ENCODE results near the gene OR2Z1. TPM values are rescaled to one million over a fixed set of nuclear protein-coding genes. Genes with fewer than 3 reads are reported as not detected.

OR2Z1 gene
- total and polyA plus RNA-seq, 12 donors = not detected

DNA sequence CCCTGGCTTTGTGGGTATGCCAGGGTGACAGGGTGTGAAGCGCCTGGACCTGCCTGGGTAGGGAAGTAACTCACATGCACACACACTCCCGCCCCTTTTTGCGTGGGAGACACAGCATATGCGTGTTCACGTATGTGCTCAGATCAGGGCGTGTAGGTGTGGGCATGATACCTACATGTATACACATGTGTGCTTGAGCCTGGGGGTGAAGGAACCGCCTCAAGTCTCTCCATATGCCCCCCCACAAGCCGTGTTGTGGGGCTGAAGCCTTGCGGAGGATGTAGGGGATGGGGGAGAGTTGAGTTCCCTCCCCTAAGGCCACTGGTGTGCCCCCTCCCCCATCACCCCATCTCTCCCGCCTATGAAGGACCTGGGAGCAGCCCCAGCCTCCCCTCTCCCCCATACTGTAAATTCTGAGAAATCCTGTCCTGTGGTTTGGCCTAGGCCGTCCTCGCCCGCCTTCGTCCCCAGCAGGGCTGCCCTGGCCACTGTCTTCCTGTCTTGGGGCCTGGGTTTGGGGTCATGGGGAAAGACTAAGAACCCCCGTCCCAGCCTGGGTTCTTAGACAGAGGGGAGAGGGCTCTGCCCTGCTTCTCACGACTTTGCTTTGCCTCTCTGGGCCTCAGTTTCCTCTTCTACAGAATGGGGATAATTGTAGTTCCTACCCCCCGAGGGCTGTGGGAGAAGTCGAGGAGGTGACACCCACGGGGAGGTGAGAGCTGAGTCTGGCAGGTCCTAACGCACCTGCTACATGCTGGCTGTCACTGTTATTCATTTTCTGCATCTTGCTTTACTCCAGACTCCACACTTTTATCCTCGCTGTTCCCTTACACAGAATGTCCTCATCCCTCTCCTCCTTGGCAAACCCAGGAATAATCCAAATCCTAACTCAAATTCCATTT lies 37.2 kb upstream of the OR2Z1 start:
- Histone ChIP-seq H3K27me3 (no peaks in the 10 kb centered on the region), H3K9me3 (replicated peaks in 1 of 3) (no peaks in the 10 kb centered on the region), H3K27ac (no peak overlapping the region), H3K36me3 (replicated peaks in 1 of 2) (no peaks in the 10 kb centered on the region), H3K4me1 (replicated peaks in 1 of 2) (no peaks in the 10 kb centered on the region), H3K4me3 (no peak overlapping the region)
- 63 to 79% (median 68%) methylated on average over 12 to 21 of the region's 21 CpGs for WGBS, 4 donors
- intact Hi-C loops (cut with DNase I) = no loop called here
- TF ChIP-seq POLR2A (IDR thresholded peaks at IDR 0.05) = no peak
- TF ChIP-seq, protein P1, sequence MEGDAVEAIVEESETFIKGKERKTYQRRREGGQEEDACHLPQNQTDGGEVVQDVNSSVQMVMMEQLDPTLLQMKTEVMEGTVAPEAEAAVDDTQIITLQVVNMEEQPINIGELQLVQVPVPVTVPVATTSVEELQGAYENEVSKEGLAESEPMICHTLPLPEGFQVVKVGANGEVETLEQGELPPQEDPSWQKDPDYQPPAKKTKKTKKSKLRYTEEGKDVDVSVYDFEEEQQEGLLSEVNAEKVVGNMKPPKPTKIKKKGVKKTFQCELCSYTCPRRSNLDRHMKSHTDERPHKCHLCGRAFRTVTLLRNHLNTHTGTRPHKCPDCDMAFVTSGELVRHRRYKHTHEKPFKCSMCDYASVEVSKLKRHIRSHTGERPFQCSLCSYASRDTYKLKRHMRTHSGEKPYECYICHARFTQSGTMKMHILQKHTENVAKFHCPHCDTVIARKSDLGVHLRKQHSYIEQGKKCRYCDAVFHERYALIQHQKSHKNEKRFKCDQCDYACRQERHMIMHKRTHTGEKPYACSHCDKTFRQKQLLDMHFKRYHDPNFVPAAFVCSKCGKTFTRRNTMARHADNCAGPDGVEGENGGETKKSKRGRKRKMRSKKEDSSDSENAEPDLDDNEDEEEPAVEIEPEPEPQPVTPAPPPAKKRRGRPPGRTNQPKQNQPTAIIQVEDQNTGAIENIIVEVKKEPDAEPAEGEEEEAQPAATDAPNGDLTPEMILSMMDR (IDR thresholded peaks at IDR 0.05) = no peak
- DNase-seq = no peak

DNA sequence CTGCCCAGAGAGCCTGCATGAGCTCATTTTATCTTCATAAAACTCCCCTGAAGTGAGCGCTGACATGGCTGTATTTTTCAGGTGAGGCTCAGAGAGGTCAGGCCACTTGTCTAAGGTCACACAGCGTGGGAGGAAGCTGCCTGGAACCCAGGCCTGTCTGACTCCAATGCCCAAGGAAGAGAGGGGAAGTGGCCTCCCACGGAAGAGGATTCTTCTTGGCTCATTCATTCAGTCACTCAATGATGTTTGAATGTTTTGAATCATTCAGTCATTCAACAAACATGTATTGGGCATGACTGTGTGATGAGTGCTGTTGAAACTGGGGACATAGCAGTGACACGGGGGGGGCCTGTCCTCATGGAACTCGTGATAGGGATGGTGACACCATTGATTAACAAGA lies 34.9 kb upstream of the OR2Z1 start:
- no peak for TF ChIP-seq POLR2A (IDR thresholded peaks at IDR 0.05)
- TF ChIP-seq, protein P1 (IDR thresholded peaks at IDR 0.05) = no peak
- Histone ChIP-seq H3K9me3 (replicated peaks in 1 of 3) (no peaks in the 10 kb centered on the region), H3K27ac (no peak overlapping the region), H3K4me1 (replicated peaks in 1 of 2) (no peaks in the 10 kb centered on the region), H3K27me3 (no peaks in the 10 kb centered on the region), H3K4me3 (no peak overlapping the region), H3K36me3 (replicated peaks in 1 of 2) (no peaks in the 10 kb centered on the region)
- no peak for DNase-seq
- intact Hi-C loops (cut with DNase I) = no loop called here
- 36 to 55% (median 50%) methylated on average over 5 of the region's 5 CpGs for WGBS, 4 donors

DNA sequence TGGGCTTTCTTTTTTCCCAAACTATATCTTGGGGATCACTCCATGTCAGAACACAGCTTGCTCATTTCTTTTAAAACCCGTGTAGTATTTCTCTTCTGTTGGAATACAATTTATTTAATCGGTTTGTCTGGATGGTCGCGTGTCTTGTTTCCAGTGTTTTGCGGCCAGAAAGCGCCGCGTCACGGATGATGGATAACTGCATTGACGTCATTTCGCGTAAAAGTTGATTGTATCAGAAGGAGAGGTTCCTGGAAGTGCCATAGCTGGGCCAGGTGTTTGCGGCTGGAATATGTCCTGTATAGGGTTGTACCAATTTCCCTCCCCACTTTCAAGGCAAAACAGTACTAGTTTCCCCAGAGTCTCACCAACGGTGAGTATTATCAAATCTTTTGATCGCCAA lies 32.5 kb upstream of the OR2Z1 start:
- TF ChIP-seq POLR2A (IDR thresholded peaks at IDR 0.05) = no peak
- TF ChIP-seq, protein P1 (IDR thresholded peaks at IDR 0.05) = no peak
- DNase-seq = peak in 1 of 7 donors; percentile 15
- intact Hi-C loops (cut with DNase I) = no loop called here
- Histone ChIP-seq H3K27me3 (no peaks in the 10 kb centered on the region), H3K27ac (no peak overlapping the region), H3K4me3 (no peak overlapping the region), H3K36me3 (replicated peaks in 1 of 2) (no peaks in the 10 kb centered on the region), H3K9me3 (replicated peaks in 1 of 3) (no peaks in the 10 kb centered on the region), H3K4me1 (replicated peaks in 1 of 2) (no peaks in the 10 kb centered on the region)
- 87 to 89% (median 88%) methylated on average over 15 of the region's 15 CpGs for WGBS, 4 donors

DNA sequence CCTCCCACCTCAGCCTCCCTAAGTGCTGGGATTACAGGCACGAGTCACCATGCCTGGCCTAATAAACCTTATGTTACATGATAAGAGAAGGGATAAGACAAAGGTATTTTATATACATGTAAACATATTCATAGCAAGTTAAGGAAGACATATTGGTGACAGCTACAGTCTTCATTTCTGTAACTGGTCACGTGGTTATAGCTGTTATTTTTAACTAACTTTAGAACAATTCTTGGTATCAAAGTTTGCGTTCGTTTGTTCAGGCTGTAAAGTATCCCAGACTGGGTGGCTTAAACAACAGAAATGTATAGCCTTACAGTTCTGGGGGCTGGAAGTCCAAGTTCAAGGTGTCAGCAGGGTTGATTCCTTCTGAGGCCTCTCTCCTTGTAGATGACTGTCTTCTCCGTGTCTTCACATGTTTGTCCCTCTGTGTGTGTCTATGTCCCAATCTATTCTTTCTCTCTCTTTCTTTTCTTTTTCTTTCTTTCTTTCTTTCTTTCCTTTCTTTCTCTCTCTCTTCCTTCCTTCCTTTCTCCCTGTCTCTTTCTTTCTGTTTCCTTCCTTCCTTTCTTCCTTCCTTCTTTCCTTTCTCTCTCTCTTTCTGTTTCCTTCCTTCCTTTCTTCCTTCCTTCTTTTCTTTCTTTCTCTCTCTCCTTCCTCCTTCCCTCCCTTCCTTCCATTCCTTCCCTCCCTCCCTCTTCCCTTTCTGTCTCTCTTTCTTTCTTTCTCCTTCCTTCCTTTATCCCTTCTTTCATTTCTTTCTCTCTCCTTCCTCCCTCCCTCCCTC lies 30.5 kb upstream of the OR2Z1 start:
- no peak for DNase-seq
- Histone ChIP-seq H3K9me3 (replicated peaks in 1 of 3) (no peaks in the 10 kb centered on the region), H3K27ac (no peak overlapping the region), H3K27me3 (peaks cover 3% of the 10 kb centered on the region), H3K36me3 (replicated peaks in 1 of 2) (no peaks in the 10 kb centered on the region), H3K4me3 (no peak overlapping the region), H3K4me1 (replicated peaks in 1 of 2) (no peaks in the 10 kb centered on the region)
- WGBS, 4 donors = 39 to 48% (median 41%) methylated on average over 5 of the region's 5 CpGs
- TF ChIP-seq POLR2A (IDR thresholded peaks at IDR 0.05) = no peak
- TF ChIP-seq, protein P1 (IDR thresholded peaks at IDR 0.05) = no peak
- intact Hi-C loops (cut with DNase I) = no loop called here
